Mesenchymal stem cell (in vitro differentiated cells and primary cell): ENCODE results near the gene VTN.

Experiments used
- DNase-seq: peaks from one replicate; pipeline ENCODE4 v3.0.0-alpha.2; 2013
- H2AFZ ChIP-seq: one replicate; pipeline ENCODE4 v1.6.1; 2013; ENCODE audit warnings: low read depth, mild to moderate bottlenecking, control low read depth, inconsistent platforms, low read length, moderate library complexity
- H2AK5ac ChIP-seq: 2 replicates; pipeline ENCODE4 v1.6.1; 2013; ENCODE audit warnings: low read length, moderate library complexity, mild to moderate bottlenecking, inconsistent platforms; ENCODE audit not compliant: severe bottlenecking
- H2BK120ac ChIP-seq: one replicate; pipeline ENCODE4 v1.6.1; 2013; ENCODE audit warnings: low read depth, mild to moderate bottlenecking, inconsistent platforms, low read length, moderate library complexity
- H2BK12ac ChIP-seq, 2 experiments: one replicate each; pipeline ENCODE4 v1.6.1; 2013; ENCODE audit warnings: inconsistent platforms in 2 of 2, low read length in 2 of 2, mild to moderate bottlenecking in 2 of 2, moderate library complexity in 2 of 2, control low read depth in 1 of 2
- H2BK15ac ChIP-seq: one replicate; pipeline ENCODE4 v1.6.1; 2013; ENCODE audit warnings: mild to moderate bottlenecking, low read depth, inconsistent platforms; ENCODE audit not compliant: poor library complexity, severe bottlenecking
- H2BK5ac ChIP-seq: 2 replicates; pipeline ENCODE4 v1.6.1; 2013; ENCODE audit warnings: low read depth, mild to moderate bottlenecking, low read length, control low read depth, inconsistent platforms; ENCODE audit not compliant: poor library complexity, severe bottlenecking
- H3K14ac ChIP-seq, 2 experiments: one replicate each; pipeline ENCODE4 v1.6.1; 2013; ENCODE audit warnings: inconsistent platforms in 2 of 2, low read length in 2 of 2, control low read depth in 1 of 2, mild to moderate bottlenecking in 1 of 2, moderate library complexity in 1 of 2
- H3K18ac ChIP-seq, 2 experiments: one replicate each; pipeline ENCODE4 v1.6.1; 2013; ENCODE audit warnings: inconsistent platforms in 2 of 2, low read length in 2 of 2, control low read depth in 1 of 2, low read depth in 1 of 2, mild to moderate bottlenecking in 1 of 2
- H3K23ac ChIP-seq, 2 experiments: one replicate each; pipeline ENCODE4 v1.6.1; 2013; ENCODE audit warnings: inconsistent platforms in 2 of 2, low read length in 2 of 2, mild to moderate bottlenecking in 2 of 2, moderate library complexity in 2 of 2, control low read depth in 1 of 2
- H3K27ac ChIP-seq: 2 replicates; pipeline ENCODE4 v1.5.1; 2013; ENCODE audit warnings: mild to moderate bottlenecking, moderate library complexity, low read length, control low read depth, inconsistent platforms; ENCODE audit not compliant: poor library complexity, severe bottlenecking
- H3K27me3 ChIP-seq, 2 experiments: 2 replicates each; pipeline versions ENCODE4 v1.6.1 to v1.7.0; 2013; ENCODE audit warnings: low read length in 2 of 2, mild to moderate bottlenecking in 2 of 2, moderate library complexity in 2 of 2, control low read depth in 1 of 2, inconsistent platforms in 1 of 2; ENCODE audit not compliant: control insufficient read depth in 1 of 2, insufficient read depth in 1 of 2
- H3K36me3 ChIP-seq, 2 experiments: 2 replicates each; pipeline versions ENCODE4 v1.6.1 to v1.7.0; 2013; ENCODE audit warnings: low read length in 2 of 2, control low read depth in 1 of 2, inconsistent platforms in 1 of 2, low read depth in 1 of 2, mild to moderate bottlenecking in 1 of 2; ENCODE audit not compliant: insufficient read depth in 2 of 2, control insufficient read depth in 1 of 2
- H3K4ac ChIP-seq, 2 experiments: one replicate each; pipeline ENCODE4 v1.6.1; 2013; ENCODE audit warnings: inconsistent platforms in 2 of 2, low read length in 2 of 2, mild to moderate bottlenecking in 2 of 2, moderate library complexity in 2 of 2, control low read depth in 1 of 2, low read depth in 1 of 2
- H3K4me1 ChIP-seq: 2 replicates; pipeline ENCODE4 v1.6.1; 2013; ENCODE audit warnings: low read depth, low read length, control low read depth; ENCODE audit not compliant: control insufficient read depth, insufficient read depth
- H3K4me2 ChIP-seq: 2 replicates; pipeline ENCODE4 v1.6.1; 2013; ENCODE audit warnings: low read length, mild to moderate bottlenecking, inconsistent platforms; ENCODE audit not compliant: poor library complexity, severe bottlenecking
- H3K4me3 ChIP-seq, 2 experiments: 2 replicates each; pipeline versions ENCODE4 v1.5.1 to v1.7.0; 2013; ENCODE audit warnings: low read length in 2 of 2, mild to moderate bottlenecking in 2 of 2, control low read depth in 1 of 2, low read depth in 1 of 2; ENCODE audit not compliant: insufficient read depth in 1 of 2
- H3K79me1 ChIP-seq: replicated peaks from 2 replicates; pipeline ENCODE4 v1.6.1; 2013; ENCODE audit warnings: mild to moderate bottlenecking, control low read depth, low read length, inconsistent platforms; ENCODE audit not compliant: poor library complexity, severe bottlenecking
- H3K9ac ChIP-seq: 2 replicates; pipeline ENCODE4 v1.7.0; 2013; ENCODE audit warnings: mild to moderate bottlenecking, low read length, moderate library complexity
- H3K9me3 ChIP-seq: 2 replicates; pipeline ENCODE4 v1.7.0; 2013; ENCODE audit warnings: mild to moderate bottlenecking, low read length; ENCODE audit not compliant: control insufficient read depth
- H4K8ac ChIP-seq: one replicate; pipeline ENCODE4 v1.6.1; 2013; ENCODE audit warnings: inconsistent platforms, mild to moderate bottlenecking, low read length, moderate library complexity
- H4K91ac ChIP-seq: one replicate; pipeline ENCODE4 v1.6.1; 2013; ENCODE audit warnings: mild to moderate bottlenecking, low read length, inconsistent platforms
- WGBS: methylation state at CpG from one replicate; pipeline ENCODE4 v1.1.7; 2013; ENCODE audit warnings: mixed read lengths; 5-methylcytosine and 5-hydroxymethylcytosine counted together

Gene VTN

GRCh38 chr17:28372203-28372944 lies 2.3 kb upstream of the VTN start:
- H3K23ac ChIP-seq = peak overlapping the region in 1 of 2 experiments; percentile 78
- peak overlapping the region; percentile 87 for H3K4me2 ChIP-seq
- peak overlapping the region; percentile 78 for H3K9ac ChIP-seq
- peak; percentile 26 for DNase-seq
- H4K91ac ChIP-seq = no peak overlapping the region
- H3K9me3 ChIP-seq = no peaks in the 10 kb centered on the region
- peaks cover 0 to 11% of the 10 kb centered on the region in 2 experiments for H3K27me3 ChIP-seq
- peak overlapping the region; percentile 25 for H4K8ac ChIP-seq
- H3K14ac ChIP-seq = peak overlapping the region in 1 of 2 experiments; percentile 76
- peak overlapping the region; percentile 63 to 80 for H3K18ac ChIP-seq
- H3K4ac ChIP-seq = peak overlapping the region in 1 of 2 experiments; percentile 47
- no peak overlapping the region for H2AK5ac ChIP-seq
- H3K4me3 ChIP-seq = peak overlapping the region; percentile 54 to 81
- no peak overlapping the region for H2BK120ac ChIP-seq
- H3K4me1 ChIP-seq = peaks cover 21% of the 10 kb centered on the region
- no peak overlapping the region for H2BK12ac ChIP-seq
- no peak overlapping the region for H2BK15ac ChIP-seq
- no peaks in the 10 kb centered on the region for H3K79me1 ChIP-seq
- H3K27ac ChIP-seq = no peak overlapping the region
- H3K36me3 ChIP-seq = peaks cover 0 to 11% of the 10 kb centered on the region in 2 experiments
- H2BK5ac ChIP-seq = no peak overlapping the region
- 32% methylated on average over 26 of the region's 53 CpGs for WGBS
- peak overlapping the region; percentile 7 for H2AFZ ChIP-seq

GRCh38 chr17:28371245-28372202 lies 1.4 kb upstream of the VTN start, which contains the start of gene SARM1:
Gene SARM1, plus strand, starts transcription at chr17:28371694. Its CDS starts 339 bp downstream, at chr17:28372033.
- Histone ChIP-seq H3K4ac (peak within 1 kb of the TSS in 1 of 2 experiments; percentile 47), H2BK5ac (no peak within 1 kb of the TSS), H3K4me1 (peaks cover 21% of the 10 kb centered on the region), H2BK15ac (no peak within 1 kb of the TSS), H3K4me3 (peak within 1 kb of the TSS; percentile 54 to 81), H3K23ac (peak within 1 kb of the TSS in 1 of 2 experiments; percentile 78), H2AK5ac (no peak within 1 kb of the TSS), H4K8ac (peak within 1 kb of the TSS; percentile 84), H3K79me1 (no peaks in the 10 kb centered on the region), H3K18ac (peak within 1 kb of the TSS; percentile 63 to 80), H3K14ac (peak within 1 kb of the TSS in 1 of 2 experiments; percentile 76), H2BK120ac (no peak within 1 kb of the TSS), H2BK12ac (peak within 1 kb of the TSS in 1 of 2 experiments; percentile 55), H3K9me3 (no peaks in the 10 kb centered on the region), H3K27me3 (peaks cover 0 to 11% of the 10 kb centered on the region in 2 experiments), H3K4me2 (peak within 1 kb of the TSS; percentile 87), H2AFZ (peak within 1 kb of the TSS; percentile 1), H4K91ac (peak within 1 kb of the TSS; percentile 54), H3K27ac (peak within 1 kb of the TSS; percentile 15), H3K36me3 (peaks cover 0 to 12% of the 10 kb centered on the region in 2 experiments), H3K9ac (peak within 1 kb of the TSS; percentile 78)
- under 1% methylated on average over 64 of the region's 80 CpGs for WGBS
- DNase-seq = peak; percentile 86

- H3K4me2 ChIP-seq = no peak overlapping the region
- no peak overlapping the region for H3K18ac ChIP-seq
- H4K8ac ChIP-seq = no peak overlapping the region
- no peak overlapping the region for H2AFZ ChIP-seq
- H3K79me1 ChIP-seq = no peaks in the 10 kb centered on the region
- H2BK120ac ChIP-seq = no peak overlapping the region
- WGBS = 95% methylated on average over 1 of the region's 1 CpG
- H3K4me3 ChIP-seq = peak overlapping the region in 1 of 2 experiments; percentile 81
- H3K4me1 ChIP-seq = peaks cover 21% of the 10 kb centered on the region
- H4K91ac ChIP-seq = no peak overlapping the region
- peaks cover 0 to 12% of the 10 kb centered on the region in 2 experiments for H3K36me3 ChIP-seq
- H3K23ac ChIP-seq = no peak overlapping the region
- no peak overlapping the region for H2AK5ac ChIP-seq
- no peak overlapping the region for H3K4ac ChIP-seq
- H2BK5ac ChIP-seq = no peak overlapping the region
- no peaks in the 10 kb centered on the region for H3K9me3 ChIP-seq
- DNase-seq = no peak
- H2BK15ac ChIP-seq = no peak overlapping the region
- peak overlapping the region; percentile 15 for H3K27ac ChIP-seq
- H3K27me3 ChIP-seq = peaks cover 0 to 11% of the 10 kb centered on the region in 2 experiments
- H2BK12ac ChIP-seq = no peak overlapping the region
- peak overlapping the region; percentile 33 for H3K9ac ChIP-seq
- no peak overlapping the region for H3K14ac ChIP-seq
Measured at GRCh38 chr17:28370744-28371103, 617 bp upstream of the VTN start.
